ENCODE data around the gene USP54. TPM values are rescaled to one million over a fixed set of nuclear protein-coding genes. Genes with fewer than 3 reads are reported as not detected.

Gene USP54
- total RNA-seq, 1 experiment from 2014 or later = 45.8 TPM

DNA sequence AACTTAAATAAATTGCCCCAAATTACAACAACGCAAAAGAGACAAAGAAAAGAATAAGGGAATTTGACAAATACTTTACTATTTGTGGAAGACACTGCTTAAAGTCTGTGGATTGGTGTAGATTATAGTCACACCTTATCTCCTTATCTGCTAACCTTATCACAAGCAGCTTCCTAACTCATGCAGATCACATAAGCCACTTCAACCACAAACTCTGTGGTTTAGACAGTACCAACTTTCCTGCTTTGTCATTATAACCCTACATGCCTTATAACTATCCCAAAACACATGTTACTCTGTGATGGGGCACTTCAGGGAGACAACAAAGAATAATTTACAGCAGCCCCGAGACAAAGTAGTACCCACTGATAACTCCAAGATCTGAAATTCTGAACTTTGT lies 53.9 kb downstream of the USP54 start:
- DNase-seq = no peak
- no peak overlapping the region for H3K4me3 ChIP-seq (ENCODE audit: low read depth, low read length)
- Mint-ChIP-seq H3K9me3 (ENCODE audit: unreplicated experiment) (no peaks in the 10 kb centered on the region), H3K4me3 (ENCODE audit: unreplicated experiment) (no peak overlapping the region), H3K36me3 (ENCODE audit: insufficient read depth, unreplicated experiment) (peaks cover 22% of the 10 kb centered on the region), H3K27me3 (ENCODE audit: insufficient read depth, unreplicated experiment) (no peaks in the 10 kb centered on the region), H3K4me1 (ENCODE audit: low read depth, unreplicated experiment) (peaks cover 8% of the 10 kb centered on the region), H3K27ac (ENCODE audit: unreplicated experiment) (no peak overlapping the region)
- no peaks in the 10 kb centered on the region; the same call in 1 of the 2 replicates for H3K36me3 ChIP-seq (ENCODE audit: control insufficient read depth, insufficient read depth, low read length)
- H3K27me3 ChIP-seq (replicated peaks; ENCODE audit: control insufficient read depth, insufficient read depth, low read length) = no peaks in the 10 kb centered on the region
- ChIA-PET POLR2A (no interaction called here), CTCF (no interaction called here)
- no peaks in the 10 kb centered on the region for H3K9me3 ChIP-seq
- intact Hi-C loops (cut with micrococcal nuclease; ENCODE audit: unreplicated experiment) = no loop called here
- H3K4me1 ChIP-seq = peaks cover 8% of the 10 kb centered on the region; the same call in 1 of the 2 replicates
- TF ChIP-seq, protein P1, sequence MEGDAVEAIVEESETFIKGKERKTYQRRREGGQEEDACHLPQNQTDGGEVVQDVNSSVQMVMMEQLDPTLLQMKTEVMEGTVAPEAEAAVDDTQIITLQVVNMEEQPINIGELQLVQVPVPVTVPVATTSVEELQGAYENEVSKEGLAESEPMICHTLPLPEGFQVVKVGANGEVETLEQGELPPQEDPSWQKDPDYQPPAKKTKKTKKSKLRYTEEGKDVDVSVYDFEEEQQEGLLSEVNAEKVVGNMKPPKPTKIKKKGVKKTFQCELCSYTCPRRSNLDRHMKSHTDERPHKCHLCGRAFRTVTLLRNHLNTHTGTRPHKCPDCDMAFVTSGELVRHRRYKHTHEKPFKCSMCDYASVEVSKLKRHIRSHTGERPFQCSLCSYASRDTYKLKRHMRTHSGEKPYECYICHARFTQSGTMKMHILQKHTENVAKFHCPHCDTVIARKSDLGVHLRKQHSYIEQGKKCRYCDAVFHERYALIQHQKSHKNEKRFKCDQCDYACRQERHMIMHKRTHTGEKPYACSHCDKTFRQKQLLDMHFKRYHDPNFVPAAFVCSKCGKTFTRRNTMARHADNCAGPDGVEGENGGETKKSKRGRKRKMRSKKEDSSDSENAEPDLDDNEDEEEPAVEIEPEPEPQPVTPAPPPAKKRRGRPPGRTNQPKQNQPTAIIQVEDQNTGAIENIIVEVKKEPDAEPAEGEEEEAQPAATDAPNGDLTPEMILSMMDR (IDR thresholded peaks at IDR 0.05; ENCODE audit: insufficient read depth in 1 of 2, low read depth in 1 of 2, low read length in 1 of 2, severe bottlenecking in 1 of 2, unreplicated experiment in 1 of 2) = no peak
- BruUV-seq (replicated peaks) = no TSS peak

DNA sequence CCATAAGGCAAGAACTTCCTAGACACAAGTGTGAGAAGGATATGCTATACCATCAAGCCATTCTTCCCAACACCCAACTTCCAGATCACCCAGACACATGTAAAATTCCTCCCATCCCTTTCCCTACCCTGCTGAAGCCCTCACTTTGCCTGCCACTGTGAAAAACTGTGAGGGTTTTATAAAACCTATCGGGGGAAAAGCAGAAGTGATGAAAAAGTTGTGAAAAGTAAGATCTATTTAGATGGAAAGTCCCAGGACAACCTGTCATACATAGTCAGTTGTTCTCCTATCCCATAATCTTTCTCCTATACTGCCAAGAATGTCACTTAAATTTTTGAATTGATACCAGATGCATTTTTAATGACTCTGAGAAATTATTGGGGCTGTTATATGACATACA lies 56.3 kb downstream of the USP54 start:
- BruUV-seq (replicated peaks) = no TSS peak
- H3K4me1 ChIP-seq = peaks cover 10% of the 10 kb centered on the region; the same call in 1 of the 2 replicates
- no peak for DNase-seq
- intact Hi-C loops (cut with micrococcal nuclease; ENCODE audit: unreplicated experiment) = no loop called here
- H3K36me3 Mint-ChIP-seq (ENCODE audit: insufficient read depth, unreplicated experiment) = peaks cover 21% of the 10 kb centered on the region
- ChIA-PET CTCF (no interaction called here), POLR2A (no interaction called here)
- H3K36me3 ChIP-seq (ENCODE audit: control insufficient read depth, insufficient read depth, low read length) = 0 out of 2 replicates have a peak, but pooled peaks cover 1% of the 10 kb centered on the region
- H3K27ac Mint-ChIP-seq (ENCODE audit: unreplicated experiment) = no peak overlapping the region
- TF ChIP-seq, protein P1 (IDR thresholded peaks at IDR 0.05; ENCODE audit: insufficient read depth in 1 of 2, low read depth in 1 of 2, low read length in 1 of 2, severe bottlenecking in 1 of 2, unreplicated experiment in 1 of 2) = no peak
- H3K27me3 ChIP-seq (replicated peaks; ENCODE audit: control insufficient read depth, insufficient read depth, low read length) = no peaks in the 10 kb centered on the region
- no peaks in the 10 kb centered on the region for H3K27me3 Mint-ChIP-seq (ENCODE audit: insufficient read depth, unreplicated experiment)
- H3K9me3 ChIP-seq = no peaks in the 10 kb centered on the region
- no peak overlapping the region for H3K4me3 ChIP-seq (ENCODE audit: low read depth, low read length)
- H3K9me3 Mint-ChIP-seq (ENCODE audit: unreplicated experiment) = no peaks in the 10 kb centered on the region
- peaks cover 16% of the 10 kb centered on the region for H3K4me1 Mint-ChIP-seq (ENCODE audit: low read depth, unreplicated experiment)
- H3K4me3 Mint-ChIP-seq (ENCODE audit: unreplicated experiment) = no peak overlapping the region

DNA sequence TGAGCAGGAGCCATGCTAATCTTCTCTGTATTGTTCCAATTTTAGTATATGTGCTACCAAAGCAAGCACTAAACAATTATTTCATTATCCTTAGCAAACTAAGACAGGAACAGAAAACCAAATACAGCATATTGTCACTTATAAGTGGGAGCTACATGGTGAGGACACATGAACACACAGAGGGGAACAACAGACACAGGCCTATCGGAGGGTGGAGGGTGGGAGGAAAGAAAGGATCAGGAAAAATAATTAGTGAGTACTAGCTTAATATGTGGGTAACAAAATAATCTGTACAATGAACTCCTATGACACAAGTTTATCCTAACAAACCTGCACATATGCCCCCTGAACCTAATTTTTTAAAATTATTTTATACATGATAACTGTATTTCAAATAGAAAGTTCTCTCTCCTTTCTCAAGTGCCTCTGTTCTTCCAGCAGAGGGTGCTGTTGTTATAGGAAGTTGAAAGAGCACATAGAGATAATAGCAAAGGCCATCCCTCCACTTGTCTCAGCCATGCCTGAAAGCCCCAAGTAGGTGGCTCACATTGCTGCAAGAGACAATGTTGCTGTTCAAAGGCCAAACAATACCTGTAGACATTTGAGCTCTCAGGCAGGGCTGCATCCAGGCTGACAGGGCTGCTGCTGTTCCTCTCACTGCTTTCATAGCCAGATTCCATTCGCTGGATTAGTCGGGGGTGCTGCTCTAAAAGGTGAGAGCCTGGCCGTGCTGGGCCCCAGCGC lies 61.9 kb downstream of the USP54 start:
- H3K9me3 Mint-ChIP-seq (ENCODE audit: unreplicated experiment) = no peaks in the 10 kb centered on the region
- no peak overlapping the region for H3K27ac Mint-ChIP-seq (ENCODE audit: unreplicated experiment)
- Histone ChIP-seq H3K4me1 (peaks cover 3% of the 10 kb centered on the region; the same call in 1 of the 2 replicates), H3K36me3 (ENCODE audit: control insufficient read depth, insufficient read depth, low read length) (peaks cover 3% of the 10 kb centered on the region), H3K4me3 (ENCODE audit: low read depth, low read length) (no peak overlapping the region), H3K27me3 (replicated peaks; ENCODE audit: control insufficient read depth, insufficient read depth, low read length) (no peaks in the 10 kb centered on the region), H3K9me3 (no peaks in the 10 kb centered on the region)
- H3K36me3 Mint-ChIP-seq (ENCODE audit: insufficient read depth, unreplicated experiment) = no peaks in the 10 kb centered on the region
- no TSS peak for BruUV-seq (replicated peaks)
- intact Hi-C loops (cut with micrococcal nuclease; ENCODE audit: unreplicated experiment) = loop anchor here (1.0 to 2.0 kb wide), 5 partner anchors 57 to 1692 kb away; no protein-coding TSS in a partner anchor
- no peaks in the 10 kb centered on the region for H3K27me3 Mint-ChIP-seq (ENCODE audit: insufficient read depth, unreplicated experiment)
- peak; percentile 86 to 87 for DNase-seq
- TF ChIP-seq, protein P1 (IDR thresholded peaks at IDR 0.05; ENCODE audit: insufficient read depth in 1 of 2, low read depth in 1 of 2, low read length in 1 of 2, severe bottlenecking in 1 of 2, unreplicated experiment in 1 of 2) = peak; percentile 89 to 92
- peaks cover 8% of the 10 kb centered on the region for H3K4me1 Mint-ChIP-seq (ENCODE audit: low read depth, unreplicated experiment)
- ChIA-PET POLR2A (interaction anchor here (0.5 to 1.0 kb wide), 4 partner anchors 33 to 200 kb away, joined by 3 to 11 read pairs (median 4); partner anchors contain the start of gene PPP3CB), CTCF (interaction anchor here (0.5 to 2.6 kb wide), 27 partner anchors 12 to 1827 kb away, joined by 3 to 52 read pairs (median 4); partner anchors contain the start of genes MYOZ1, PPP3CB, PSAP and USP54)
- H3K4me3 Mint-ChIP-seq (ENCODE audit: unreplicated experiment) = no peak overlapping the region

All from Caco-2 (cell line).